D721Med (cell line): Measurements from ENCODE around the gene ARHGAP32.

Experiments used
- DNase-seq: peaks from one replicate; pipeline ENCODE4 v3.0.0; 2011; ENCODE audit warnings: low spot score; ENCODE audit not compliant: insufficient read length
- FAIRE-seq: peaks from 2 replicates; lab custom pipeline; 2011; peaks lifted over from hg19 to GRCh38; lab: Jason Lieb, UNC
- CTCF ChIP-seq: IDR thresholded peaks from 2 replicates; pipeline ENCODE4 v1.5.1; 2012; ENCODE audit warnings: mild to moderate bottlenecking, control low read depth; ENCODE audit not compliant: insufficient read depth; ENCODE audit errors: missing control alignments

The ARHGAP32 gene

GRCh38 chr11:129214710-129215295 is 22.7 kb upstream of the ARHGAP32 start:
- FAIRE-seq: no peak

DNA sequence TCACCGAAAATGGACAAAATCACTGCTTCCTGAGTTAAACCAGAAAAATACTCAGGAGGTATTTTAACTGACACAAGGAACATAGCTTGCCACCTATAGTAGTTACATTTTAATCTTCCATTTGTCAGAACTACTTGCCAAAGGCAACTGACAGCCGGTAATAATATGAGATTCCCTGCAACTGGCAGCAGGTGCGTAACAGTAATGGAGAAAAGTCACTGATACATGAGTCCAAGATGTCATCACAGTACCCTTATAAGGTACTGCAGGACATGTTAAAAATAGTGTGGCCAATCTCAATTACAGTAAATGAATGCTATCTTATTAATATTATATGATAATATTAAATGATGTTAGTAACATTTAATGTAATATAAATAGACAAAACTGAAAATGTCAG is 21.1 kb upstream of the ARHGAP32 start:
- no peak for TF ChIP-seq CTCF
- FAIRE-seq: no peak
- no peak for DNase-seq

More at GRCh38 chr11:129214710-129215295, 22.7 kb upstream of the ARHGAP32 start:
- TF ChIP-seq CTCF: no peak
- no peak for DNase-seq

- no peak for TF ChIP-seq CTCF
- DNase-seq (no peak), FAIRE-seq (no peak)
Measured at GRCh38 chr11:129211397-129211796, 19.3 kb upstream of the ARHGAP32 start.

- DNase-seq (no peak), FAIRE-seq (no peak)
- no peak for TF ChIP-seq CTCF
Measured at GRCh38 chr11:129210831-129211181, 18.7 kb upstream of the ARHGAP32 start.

DNA sequence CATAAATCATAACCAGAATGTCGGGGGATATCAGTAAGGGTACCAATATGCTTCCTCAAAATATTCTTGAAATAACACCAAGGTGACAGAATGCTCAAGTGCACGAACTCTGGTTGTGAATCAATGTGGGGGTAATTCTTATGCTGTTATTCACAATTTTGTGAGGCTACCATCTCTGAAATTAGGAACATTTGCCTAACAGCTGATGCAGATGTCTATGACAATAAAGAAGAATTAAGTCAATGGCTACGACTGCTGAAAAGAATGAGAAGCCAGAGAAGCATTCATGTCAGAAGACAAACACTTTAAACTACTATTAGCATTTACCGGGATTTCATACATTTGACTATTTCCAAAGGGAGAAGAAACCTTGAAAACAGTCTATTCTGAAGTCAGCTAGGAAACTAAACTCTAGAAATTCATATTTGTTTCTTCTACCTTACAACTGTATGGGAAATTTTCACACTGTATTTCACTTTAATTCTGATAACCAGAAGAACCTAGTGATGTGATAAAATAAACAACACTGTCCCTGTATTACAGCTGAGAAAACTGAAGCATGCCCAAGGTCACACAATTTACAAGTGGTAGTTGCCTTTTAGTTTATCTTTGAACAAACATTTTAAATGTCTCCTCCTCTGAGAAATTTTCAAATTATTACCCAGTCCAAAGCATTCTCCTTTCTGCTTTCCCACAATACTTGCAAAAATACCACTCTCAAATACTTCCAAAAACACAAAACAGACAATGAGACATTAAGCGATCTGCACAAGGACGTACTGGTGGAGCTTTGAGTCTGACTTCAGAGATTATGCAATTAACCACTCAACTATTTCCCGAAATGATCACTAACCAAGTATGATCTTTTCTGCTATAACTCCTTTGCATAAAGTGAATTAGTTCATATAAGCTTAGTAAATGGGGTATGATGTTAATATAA is 18.0 kb upstream of the ARHGAP32 start:
- no peak for FAIRE-seq
- TF ChIP-seq CTCF: no peak
- DNase-seq: no peak

- FAIRE-seq: no peak
- no peak for DNase-seq
- TF ChIP-seq CTCF: no peak
Measured at GRCh38 chr11:129208863-129209262, 16.7 kb upstream of the ARHGAP32 start.
